VCaP (cell line): ENCODE results near the gene BLOC1S3.

Experiments
- H3K27ac ChIP-seq: fragments of 450-650 bp; 2 replicates; pipeline ENCODE4 v1.5.1; 2017
- TF ChIP-seq, protein P1 (sequence below): fragments of 450-650 bp; conservative IDR thresholded peaks from 2 replicates; pipeline ENCODE4 v1.5.1; 2017; ENCODE audit warnings: mild to moderate bottlenecking, moderate library complexity

The BLOC1S3 gene

DNA sequence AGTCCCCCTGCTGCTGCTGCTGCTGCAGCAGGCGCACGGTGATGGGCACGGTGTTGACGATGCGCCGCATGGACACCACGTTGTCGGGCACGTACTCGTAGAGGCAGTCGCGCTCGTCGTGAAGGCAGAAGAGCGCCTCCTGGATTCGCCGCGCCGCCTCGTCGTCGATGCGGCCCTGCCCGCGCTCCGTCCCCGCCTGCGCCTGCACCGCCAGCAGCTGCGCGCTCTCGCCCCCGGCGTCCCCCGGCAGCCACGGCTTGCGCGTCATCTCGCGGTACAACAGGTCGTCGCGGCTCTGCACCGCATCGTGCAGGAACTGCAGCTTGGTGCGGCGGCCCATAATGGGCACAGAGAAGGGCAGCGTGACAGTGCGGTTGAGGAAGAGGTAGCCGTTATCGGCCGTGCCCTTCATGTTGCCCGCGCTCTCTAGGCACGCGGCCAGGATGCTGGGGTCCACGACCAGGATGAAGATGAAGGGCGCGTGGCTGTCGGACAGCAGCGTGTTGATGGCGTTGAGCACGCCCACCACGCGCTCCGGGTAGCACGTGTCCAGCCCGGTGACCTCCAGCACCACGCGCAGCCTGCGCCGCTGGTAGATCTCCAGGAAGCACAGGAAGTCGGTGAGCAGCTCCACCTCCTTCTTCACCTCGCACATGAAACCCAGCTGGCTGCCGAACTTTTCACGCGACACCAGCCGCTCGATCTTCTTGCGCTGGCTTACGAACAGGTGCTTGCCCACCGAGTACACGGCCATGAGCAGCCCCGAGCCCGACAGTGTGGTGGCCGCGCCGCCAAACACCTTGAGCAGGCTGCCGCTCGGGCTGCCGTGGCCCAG is 25.9 kb upstream of the BLOC1S3 start:
- H3K27ac ChIP-seq = no peak overlapping the region
- TF ChIP-seq, protein P1, sequence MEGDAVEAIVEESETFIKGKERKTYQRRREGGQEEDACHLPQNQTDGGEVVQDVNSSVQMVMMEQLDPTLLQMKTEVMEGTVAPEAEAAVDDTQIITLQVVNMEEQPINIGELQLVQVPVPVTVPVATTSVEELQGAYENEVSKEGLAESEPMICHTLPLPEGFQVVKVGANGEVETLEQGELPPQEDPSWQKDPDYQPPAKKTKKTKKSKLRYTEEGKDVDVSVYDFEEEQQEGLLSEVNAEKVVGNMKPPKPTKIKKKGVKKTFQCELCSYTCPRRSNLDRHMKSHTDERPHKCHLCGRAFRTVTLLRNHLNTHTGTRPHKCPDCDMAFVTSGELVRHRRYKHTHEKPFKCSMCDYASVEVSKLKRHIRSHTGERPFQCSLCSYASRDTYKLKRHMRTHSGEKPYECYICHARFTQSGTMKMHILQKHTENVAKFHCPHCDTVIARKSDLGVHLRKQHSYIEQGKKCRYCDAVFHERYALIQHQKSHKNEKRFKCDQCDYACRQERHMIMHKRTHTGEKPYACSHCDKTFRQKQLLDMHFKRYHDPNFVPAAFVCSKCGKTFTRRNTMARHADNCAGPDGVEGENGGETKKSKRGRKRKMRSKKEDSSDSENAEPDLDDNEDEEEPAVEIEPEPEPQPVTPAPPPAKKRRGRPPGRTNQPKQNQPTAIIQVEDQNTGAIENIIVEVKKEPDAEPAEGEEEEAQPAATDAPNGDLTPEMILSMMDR = no peak

DNA sequence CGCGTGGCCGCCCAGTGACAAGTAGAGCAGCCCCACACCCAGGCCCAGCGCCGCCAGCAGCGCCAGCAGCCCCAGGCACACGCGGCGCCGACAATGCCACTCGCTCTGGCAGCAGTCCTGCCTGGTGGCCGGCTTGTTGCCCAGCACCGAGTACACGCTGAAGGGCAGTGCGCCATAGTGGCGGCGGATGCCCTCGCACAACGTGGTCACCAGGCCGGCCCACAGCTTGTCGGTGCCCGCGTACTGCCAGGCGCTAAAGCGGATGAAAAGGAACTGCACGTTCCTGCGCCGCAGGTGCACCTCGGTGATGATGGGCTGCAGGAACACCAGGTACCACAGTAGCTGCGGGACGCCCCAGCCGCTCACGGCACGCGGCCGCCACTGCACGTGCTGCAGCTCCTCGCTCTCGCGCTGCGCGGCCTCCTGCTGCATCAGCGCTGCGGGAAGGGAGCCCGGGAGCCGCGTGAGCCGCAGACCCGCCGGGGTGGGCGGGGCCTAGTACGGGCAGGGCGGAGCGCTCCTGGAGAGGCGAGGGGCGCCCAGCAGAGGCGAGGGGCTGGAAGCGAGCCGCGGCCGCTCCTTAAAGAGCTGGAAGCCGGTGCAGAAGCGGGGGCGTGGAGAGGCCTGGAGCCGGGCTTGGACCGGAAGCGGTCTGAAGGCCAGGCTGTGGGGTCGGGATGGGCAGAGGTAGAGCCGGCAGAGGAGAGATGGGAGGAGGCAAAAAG is 25.1 kb upstream of the BLOC1S3 start:
- no peak overlapping the region for H3K27ac ChIP-seq

DNA sequence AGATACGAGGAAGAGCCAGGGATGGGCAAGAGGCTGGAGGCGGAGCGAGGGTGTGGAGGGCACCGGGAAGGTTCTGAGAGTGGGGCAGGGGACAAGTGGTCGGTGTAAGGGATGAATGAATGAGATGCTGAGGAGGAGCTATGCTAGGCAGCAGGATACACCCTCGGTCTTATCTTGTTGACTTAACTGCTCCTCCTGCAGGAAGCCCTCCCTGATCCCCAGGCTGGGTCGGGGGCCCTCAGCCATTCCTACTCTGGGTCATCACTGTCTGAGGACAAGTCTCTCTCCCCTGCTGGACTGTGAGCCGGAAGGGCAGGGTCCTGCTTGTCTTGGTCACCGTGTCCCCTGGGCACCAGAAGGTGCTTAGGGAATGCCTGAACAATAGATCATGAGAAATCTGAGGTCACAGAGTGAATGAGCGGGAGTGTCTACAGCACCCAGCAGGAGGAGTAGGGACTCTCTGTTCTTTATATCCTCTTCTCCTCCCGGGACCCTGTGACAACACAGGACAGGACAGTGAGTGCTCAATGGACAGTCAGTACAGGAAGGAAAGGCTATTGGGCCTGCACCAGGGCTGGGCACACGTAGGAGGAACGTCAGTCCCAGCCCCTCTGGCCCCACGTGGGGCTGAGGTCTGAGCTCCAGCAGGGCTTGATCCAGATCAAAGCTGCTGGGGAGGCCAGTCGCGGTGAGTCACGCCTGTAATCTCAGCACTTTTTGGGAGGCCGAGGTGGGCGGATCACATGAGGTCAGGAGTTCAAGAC is 24.3 kb upstream of the BLOC1S3 start:
- H3K27ac ChIP-seq = no peak overlapping the region
- TF ChIP-seq, protein P1 = no peak

More for the DNA sequence above, 25.1 kb upstream of the BLOC1S3 start:
- TF ChIP-seq, protein P1 = no peak

DNA sequence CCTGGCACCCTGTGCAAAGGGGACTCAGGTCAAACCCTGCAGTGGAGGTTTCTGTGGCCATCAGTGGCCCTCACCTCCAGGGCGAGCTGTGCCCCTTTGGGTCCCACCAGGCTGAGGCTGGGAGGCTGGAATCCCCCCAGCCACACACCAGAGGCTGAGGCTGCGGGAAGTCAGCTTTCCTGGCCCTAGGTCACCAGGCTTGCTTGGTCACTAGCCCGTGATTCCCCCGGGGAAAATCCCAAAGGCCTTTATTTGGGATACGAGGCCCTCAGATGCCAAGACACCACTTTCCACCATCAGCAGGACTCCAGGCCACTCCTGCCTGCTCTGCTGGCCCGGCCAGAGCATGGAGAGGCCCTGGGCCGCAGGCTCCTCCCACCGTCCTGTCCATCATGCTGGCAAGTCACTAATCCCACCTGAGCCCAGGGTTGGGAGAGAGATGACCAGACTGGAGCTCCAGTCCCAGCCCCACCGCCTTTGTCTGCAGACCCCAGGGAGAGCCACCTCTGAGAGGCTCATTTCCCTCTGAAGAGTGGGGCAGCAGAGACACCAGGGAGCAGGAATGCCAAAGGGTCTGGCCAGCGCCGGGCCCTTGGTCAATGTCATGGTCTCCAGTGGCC is 22.5 kb upstream of the BLOC1S3 start:
- H3K27ac ChIP-seq = no peak overlapping the region
- TF ChIP-seq, protein P1 = no peak

DNA sequence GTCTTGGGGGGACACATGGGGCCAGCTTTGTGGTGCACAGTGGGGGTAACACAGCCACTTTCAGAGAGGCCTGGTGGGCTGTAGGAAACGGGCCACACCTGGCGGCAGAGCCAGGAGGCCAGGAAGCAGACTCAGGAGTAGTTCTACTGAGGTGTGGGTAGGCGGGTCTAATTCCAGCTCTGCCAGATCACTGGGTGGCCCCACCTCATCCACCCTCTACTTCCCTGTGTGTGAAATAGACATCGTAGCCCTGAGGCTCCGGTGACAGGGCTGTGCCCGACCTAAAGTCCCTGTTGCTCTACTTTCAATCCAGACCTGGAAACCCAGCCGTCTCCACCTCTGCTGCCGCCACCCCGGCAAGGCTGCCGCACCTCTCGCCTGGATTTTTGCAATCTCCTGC is 21.8 kb upstream of the BLOC1S3 start:
- TF ChIP-seq, protein P1 = no peak
- no peak overlapping the region for H3K27ac ChIP-seq

DNA sequence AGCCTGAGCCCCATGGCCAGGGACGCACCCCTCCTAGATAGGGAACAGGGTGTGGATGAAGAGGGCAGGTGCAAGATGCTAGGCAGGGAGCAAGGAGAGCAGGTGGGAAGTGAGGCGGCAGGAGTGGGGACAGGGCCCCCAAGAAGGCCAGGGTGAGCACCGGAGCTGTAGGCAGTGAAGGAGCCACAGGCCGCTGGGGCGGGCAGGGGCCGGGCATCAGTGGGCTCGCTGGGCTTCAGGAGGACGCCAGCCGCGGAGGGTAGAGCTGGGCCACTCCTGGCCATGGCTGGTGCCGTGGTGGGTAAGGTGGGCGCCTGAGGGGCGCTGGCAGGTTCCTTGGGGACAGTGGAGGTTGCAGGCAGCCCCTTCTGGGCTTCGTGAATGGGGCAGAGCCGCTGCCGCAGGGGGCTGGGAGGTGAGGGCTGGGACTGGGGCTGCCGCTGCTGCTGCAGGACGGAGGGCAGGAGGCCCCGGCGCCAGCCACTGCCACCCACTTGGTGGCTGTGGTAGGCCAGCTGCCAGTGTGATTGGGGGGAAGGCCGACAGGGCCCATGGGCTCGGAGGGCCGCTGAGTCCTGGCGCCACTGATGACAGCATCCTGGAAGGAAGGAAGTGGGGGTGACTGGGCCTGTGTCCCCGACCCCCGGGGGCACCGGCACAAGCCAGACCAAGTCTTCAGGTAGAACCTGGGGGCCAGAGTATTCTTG is 19.9 kb upstream of the BLOC1S3 start:
- H3K27ac ChIP-seq = no peak overlapping the region
- TF ChIP-seq, protein P1 = no peak
